K562 (cell line): ENCODE data around the gene UBFD1. TPM values are rescaled to one million over a fixed set of nuclear protein-coding genes. Genes with fewer than 3 reads are reported as not detected.

Source experiments
- ARID3A ChIP-seq: IDR thresholded peaks from 2 replicates; pipeline ENCODE4 v1.6.1; 2012; ENCODE audit warnings: low read depth, low read length, improper control_type of control experiment, borderline replicate concordance
- ATF1 ChIP-seq, 2 experiments: fragments of 450-650 bp in 1 of 2; IDR thresholded peaks; 2 replicates each; pipeline ENCODE4 v1.6.1; 2016; ENCODE audit warnings: missing compliant biosample characterization in 1 of 2, missing genetic modification characterization in 1 of 2
- HSF4 ChIP-seq: fragments of 250-450 bp; sonication (Bioruptor Pico); IDR thresholded peaks from 2 replicates; pipeline ENCODE4 v2.1.2; 2022; ENCODE audit warnings: mild to moderate bottlenecking, moderate library complexity, borderline replicate concordance
- IFI16 ChIP-seq: fragments of 250-450 bp; sonication (Bioruptor Pico); IDR thresholded peaks from 2 replicates; pipeline ENCODE4 v2.1.2; 2022; ENCODE audit warnings: mild to moderate bottlenecking, inconsistent platforms
- NR4A1 ChIP-seq, 2 experiments: fragments of 250-450 bp in 1 of 2; fragments of 450-650 bp in 1 of 2; sonication (Bioruptor Pico) in 1 of 2; IDR thresholded peaks; 2 replicates each; pipeline versions ENCODE4 v1.4.0 to v1.6.1; 2016 to 2020; ENCODE audit warnings: mild to moderate bottlenecking in 2 of 2, missing compliant biosample characterization in 1 of 2, missing genetic modification characterization in 1 of 2, moderate library complexity in 1 of 2
- TAL1 ChIP-seq: fragments of 450-650 bp; IDR thresholded peaks from 2 replicates; pipeline ENCODE4 v1.6.1; 2016; ENCODE audit warnings: mild to moderate bottlenecking
- TBP ChIP-seq: optimal IDR thresholded peaks from 2 replicates; pipeline ENCODE3; 2011; ENCODE audit warnings: low read depth, low read length, improper control_type of control experiment
- TCF7 ChIP-seq: sonication (generic); IDR thresholded peaks from 2 replicates; pipeline ENCODE4 v1.6.1; 2016; ENCODE audit warnings: antibody characterized with exemption, borderline replicate concordance
- ZNF121 ChIP-seq: sonication (generic); formaldehyde crosslinking; conservative IDR thresholded peaks from 2 replicates; pipeline ENCODE4 v1.8.0; 2022; ENCODE audit warnings: missing genetic modification reagents
- ZNF280A ChIP-seq: fragments of 450-650 bp; IDR thresholded peaks from 2 replicates; pipeline ENCODE4 v1.6.1; 2018; ENCODE audit warnings: mild to moderate bottlenecking, low read depth; ENCODE audit not compliant: partially characterized antibody
- ZNF407 ChIP-seq: fragments of 450-650 bp; IDR thresholded peaks from 2 replicates; pipeline ENCODE4 v1.6.1; 2016; ENCODE audit warnings: low read depth
- ZNF740 ChIP-seq, 3 experiments: fragments of 200-800 bp in 1 of 3; sonication (Bioruptor generic) in 1 of 3; sonication (generic) in 1 of 3; formaldehyde crosslinking in 1 of 3; IDR thresholded peaks; 2 replicates each; pipeline versions ENCODE4 v1.6.1 to v1.8.0; 2016 to 2022; ENCODE audit warnings: mild to moderate bottlenecking in 2 of 3, missing compliant biosample characterization in 2 of 3, missing genetic modification characterization in 2 of 3, missing genetic modification reagents in 1 of 3
- polyA plus RNA-seq, 8 experiments: library from polyadenylated mRNA; depleted of rRNA in 4 of 8; stranded (reverse) in 5 of 8; unstranded in 3 of 8; fragments of >200 nt; fragmentation: Nextera tagmentation in 2 of 8; fragmentation: Illumina TruSeq in 1 of 8; extraction: Ambion mirVana in 2 of 8; extraction: Trizol in 1 of 8; gene quantifications; 2 replicates each; pipeline versions ENCODE4 v1.2.1 to v1.2.3, GENCODE V29; 2011 to 2014; ENCODE audit warnings: inconsistent platforms in 1 of 8, missing spikeins in 1 of 8
- total RNA-seq, 7 experiments: library from RNA; depleted of rRNA in 6 of 7; stranded (reverse); fragments of >200 nt in 6 of 7; fragmentation: Illumina TruSeq in 2 of 7; extraction: Trizol in 2 of 7; gene quantifications; 2 replicates each; pipeline versions ENCODE4 v1.2.1 to v1.2.3, GENCODE V29; 2011 to 2021; ENCODE audit warnings: low replicate concordance in 1 of 7

The UBFD1 gene
- total and polyA plus RNA-seq, 9 of the 15 experiments (the other 6 are each of a cell fraction or from before 2014, with no cell fraction given), result 10.7 to 66.2 (median 34.0) TPM

GRCh38 chr16:23556881-23557778, at the start of gene UBFD1, which contains the start of gene EARS2 (continued):
- TF ChIP-seq ARID3A, result no peak
- 0 out of 2 replicates have a peak, but pooled peaks have one; percentile 25 for TF ChIP-seq ZNF740 (CRISPR knock-in tag; IDR thresholded peaks at IDR 0.05)
- TF ChIP-seq ZNF740 (tag; IDR thresholded peaks at IDR 0.05), result no peak
- no peak for TF ChIP-seq IFI16 (CRISPR knock-in tag)
- 0 out of 2 replicates have a peak, but pooled peaks have one; percentile 23 for TF ChIP-seq TCF7
- no peak for TF ChIP-seq ZNF280A
- TF ChIP-seq ZNF121, result no peak
- peak; percentile 34; the same call in 1 of the 2 replicates for TF ChIP-seq ATF1 (CRISPR knock-in tag; IDR thresholded peaks at IDR 0.05)
- peak; percentile 98 for TF ChIP-seq ATF1 (tag; IDR thresholded peaks at IDR 0.05)
- peak; percentile 75; the same call in 1 of the 2 replicates for TF ChIP-seq ZNF407
- no peak for TF ChIP-seq HSF4 (CRISPR knock-in tag)
- TF ChIP-seq TAL1, result peak; percentile 44; the same call in 1 of the 2 replicates
- peak; percentile 67 for TF ChIP-seq TBP
- TF ChIP-seq NR4A1 (CRISPR knock-in tag; IDR thresholded peaks at IDR 0.05), result peak; percentile 72; the same call in 1 of the 2 replicates
- no peak for TF ChIP-seq NR4A1 (tag; IDR thresholded peaks at IDR 0.05)
